ENCODE measurements around the gene TRIM47. TPM values are rescaled to one million over a fixed set of nuclear protein-coding genes. Genes with fewer than 3 reads are reported as not detected.

The TRIM47 gene
- total RNA-seq, 1 experiment from 2014 or later: 25.7 TPM

GRCh38 chr17:75875182-75875939 is 3.0 kb downstream of the TRIM47 start:
- Mint-ChIP-seq H3K27me3 (ENCODE audit: insufficient read depth, unreplicated experiment) (no peaks in the 10 kb centered on the region), H3K27ac (ENCODE audit: low read depth, unreplicated experiment) (peak overlapping the region; percentile 89), H3K4me1 (ENCODE audit: insufficient read depth, unreplicated experiment) (peaks cover 19% of the 10 kb centered on the region), H3K9me3 (ENCODE audit: unreplicated experiment) (no peaks in the 10 kb centered on the region), H3K36me3 (ENCODE audit: insufficient read depth, unreplicated experiment) (peaks cover 28% of the 10 kb centered on the region), H3K4me3 (ENCODE audit: unreplicated experiment) (peak overlapping the region; percentile 86)
- intact Hi-C loops (cut with micrococcal nuclease): no loop called here
- ChIA-PET POLR2A (interaction anchor here (0.6 to 6.7 kb wide), 12 partner anchors 7 to 597 kb away, joined by 3 to 164 read pairs (median 10); partner anchors contain the start of genes MRPL38, TRIM65, UNK and WBP2), CTCF (interaction anchor here (0.6 to 4.6 kb wide), 9 partner anchors 13 to 605 kb away, joined by 3 to 36 read pairs (median 5); partner anchors contain the start of genes MIF4GD, TRIM65 and WBP2)
- BruUV-seq (replicated peaks): no TSS peak
- TF ChIP-seq, protein P1, sequence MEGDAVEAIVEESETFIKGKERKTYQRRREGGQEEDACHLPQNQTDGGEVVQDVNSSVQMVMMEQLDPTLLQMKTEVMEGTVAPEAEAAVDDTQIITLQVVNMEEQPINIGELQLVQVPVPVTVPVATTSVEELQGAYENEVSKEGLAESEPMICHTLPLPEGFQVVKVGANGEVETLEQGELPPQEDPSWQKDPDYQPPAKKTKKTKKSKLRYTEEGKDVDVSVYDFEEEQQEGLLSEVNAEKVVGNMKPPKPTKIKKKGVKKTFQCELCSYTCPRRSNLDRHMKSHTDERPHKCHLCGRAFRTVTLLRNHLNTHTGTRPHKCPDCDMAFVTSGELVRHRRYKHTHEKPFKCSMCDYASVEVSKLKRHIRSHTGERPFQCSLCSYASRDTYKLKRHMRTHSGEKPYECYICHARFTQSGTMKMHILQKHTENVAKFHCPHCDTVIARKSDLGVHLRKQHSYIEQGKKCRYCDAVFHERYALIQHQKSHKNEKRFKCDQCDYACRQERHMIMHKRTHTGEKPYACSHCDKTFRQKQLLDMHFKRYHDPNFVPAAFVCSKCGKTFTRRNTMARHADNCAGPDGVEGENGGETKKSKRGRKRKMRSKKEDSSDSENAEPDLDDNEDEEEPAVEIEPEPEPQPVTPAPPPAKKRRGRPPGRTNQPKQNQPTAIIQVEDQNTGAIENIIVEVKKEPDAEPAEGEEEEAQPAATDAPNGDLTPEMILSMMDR (IDR thresholded peaks at IDR 0.05; ENCODE audit: unreplicated experiment): no peak
- no peak for DNase-seq (ENCODE audit: unreplicated experiment)

- Mint-ChIP-seq H3K36me3 (ENCODE audit: insufficient read depth, unreplicated experiment) (peaks cover 31% of the 10 kb centered on the region), H3K27me3 (ENCODE audit: insufficient read depth, unreplicated experiment) (no peaks in the 10 kb centered on the region), H3K4me3 (ENCODE audit: unreplicated experiment) (no peak overlapping the region), H3K4me1 (ENCODE audit: insufficient read depth, unreplicated experiment) (peaks cover 24% of the 10 kb centered on the region), H3K9me3 (ENCODE audit: unreplicated experiment) (no peaks in the 10 kb centered on the region), H3K27ac (ENCODE audit: low read depth, unreplicated experiment) (no peak overlapping the region)
- TF ChIP-seq, protein P1 (IDR thresholded peaks at IDR 0.05; ENCODE audit: unreplicated experiment): no peak
- ChIA-PET CTCF (interaction anchor here (0.6 to 1.2 kb wide), 2 partner anchors 13 to 357 kb away, joined by 4 to 6 read pairs; no protein-coding TSS in a partner anchor), POLR2A (interaction anchor here (0.7 to 6.7 kb wide), 10 partner anchors 19 to 206 kb away, joined by 3 to 164 read pairs (median 33); partner anchors contain the start of genes MRPL38, TRIM65, UNK and WBP2)
- DNase-seq (ENCODE audit: unreplicated experiment): no peak
- TSS peak; percentile 26 for BruUV-seq (replicated peaks)
- intact Hi-C loops (cut with micrococcal nuclease): no loop called here
Measured at GRCh38 chr17:75874323-75875181, 3.8 kb downstream of the TRIM47 start.

GRCh38 chr17:75873587-75874322 is 4.6 kb downstream of the TRIM47 start:
- H3K4me1 Mint-ChIP-seq (ENCODE audit: insufficient read depth, unreplicated experiment): peaks cover 32% of the 10 kb centered on the region
- peaks cover 34% of the 10 kb centered on the region for H3K36me3 Mint-ChIP-seq (ENCODE audit: insufficient read depth, unreplicated experiment)
- H3K4me3 Mint-ChIP-seq (ENCODE audit: unreplicated experiment): no peak overlapping the region
- intact Hi-C loops (cut with micrococcal nuclease): no loop called here
- POLR2A ChIA-PET: interaction anchor here (0.6 to 2.7 kb wide), 8 partner anchors 12 to 205 kb away, joined by 3 to 32 read pairs (median 5); partner anchors contain the start of genes MRPL38 and WBP2
- CTCF ChIA-PET: interaction anchor here (0.6 to 1.5 kb wide), 3 partner anchors 12 to 356 kb away, joined by 3 to 6 read pairs (median 4); no protein-coding TSS in a partner anchor
- H3K27me3 Mint-ChIP-seq (ENCODE audit: insufficient read depth, unreplicated experiment): no peaks in the 10 kb centered on the region
- DNase-seq (ENCODE audit: unreplicated experiment): no peak
- no peaks in the 10 kb centered on the region for H3K9me3 Mint-ChIP-seq (ENCODE audit: unreplicated experiment)
- no TSS peak for BruUV-seq (replicated peaks)
- peak overlapping the region; percentile 78 for H3K27ac Mint-ChIP-seq (ENCODE audit: low read depth, unreplicated experiment)
- TF ChIP-seq, protein P1 (IDR thresholded peaks at IDR 0.05; ENCODE audit: unreplicated experiment): no peak
